ENCODE measurements around the gene TOX3.

DNA sequence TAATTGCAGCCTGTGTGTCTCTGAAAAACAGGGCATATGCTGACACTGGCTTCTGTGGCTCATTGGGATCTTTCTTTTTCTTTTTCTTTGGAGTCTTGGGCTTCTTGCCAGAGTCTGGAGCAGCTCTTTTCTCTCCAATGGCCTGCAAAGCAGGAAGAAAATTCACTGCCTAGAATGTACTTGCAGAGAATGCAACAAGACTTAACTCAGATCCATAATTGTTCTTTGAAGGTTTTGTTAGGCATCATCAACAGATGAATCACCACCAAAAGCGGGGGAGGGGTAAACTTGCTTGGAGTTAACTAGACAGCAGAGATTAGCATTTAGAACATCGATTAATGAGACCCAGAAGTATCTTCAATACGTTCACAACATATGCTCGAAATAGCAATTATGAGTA lies 100.9 kb downstream of the TOX3 start:
- no peak for TF ChIP-seq EP300 (IDR thresholded peaks at IDR 0.05)
- no peak for TF ChIP-seq POLR2AphosphoS5 (IDR thresholded peaks at IDR 0.05)

All from gastroesophageal sphincter (tissue), 2 donors.